ENCODE results near the gene CRYBA1.

DNA sequence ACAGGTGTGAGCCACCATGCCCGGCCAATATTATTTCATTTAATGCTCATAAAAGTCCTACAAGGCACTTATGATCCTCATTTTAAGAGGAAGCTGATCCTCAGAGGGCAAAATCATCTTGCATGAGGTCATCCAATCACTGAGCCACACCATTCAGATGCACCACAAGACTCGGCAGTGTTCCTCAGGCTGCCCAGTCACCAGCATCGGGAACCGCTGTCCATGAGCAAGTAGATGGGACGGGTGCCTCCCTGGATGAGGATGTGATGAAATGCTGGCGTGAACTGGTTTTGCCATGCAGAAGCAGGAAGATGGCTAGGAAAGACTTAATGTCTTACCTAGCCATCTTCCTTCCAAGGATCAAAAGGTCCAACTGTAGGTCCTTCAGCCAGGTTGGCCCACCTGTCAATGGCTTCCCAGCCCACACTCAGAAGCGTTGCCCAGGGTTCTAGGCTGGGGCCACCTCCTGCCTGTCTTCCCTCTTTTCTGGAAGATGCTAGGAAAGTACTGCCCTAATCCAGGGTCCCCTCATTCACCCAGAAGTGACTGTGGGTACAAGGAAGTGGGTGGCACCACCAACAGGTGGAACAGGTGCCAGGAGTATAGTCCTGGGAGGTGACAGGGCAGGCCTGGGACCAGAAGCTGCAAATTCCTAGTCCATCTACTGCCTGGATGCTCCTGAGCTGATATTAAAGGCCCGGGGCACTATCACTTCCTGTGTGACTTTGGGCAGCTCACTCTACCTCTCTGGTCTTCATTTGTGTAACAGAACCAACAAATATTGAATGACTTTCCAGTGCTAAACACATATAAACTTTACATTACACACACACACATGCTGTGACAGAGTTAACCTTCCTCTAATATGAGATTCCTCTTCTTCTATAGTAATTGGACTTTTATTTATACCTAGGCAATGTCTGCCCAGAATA is 32.2 kb upstream of the CRYBA1 start:
- TF ChIP-seq CTCF (IDR thresholded peaks at IDR 0.05) (no peak), POLR2A (IDR thresholded peaks at IDR 0.05) (no peak)
